WI38 (cell line): Measurements from ENCODE around the gene C19orf67.

ENCODE experiments used
- H3K4me3 ChIP-seq: 2 replicates; pipeline ENCODE4 v1.5.1; 2011; ENCODE audit warnings: low read depth, mild to moderate bottlenecking, control low read depth, low read length
- CTCF ChIP-seq: IDR thresholded peaks from 2 replicates; pipeline ENCODE4 v1.5.1; 2012; ENCODE audit warnings: low read depth, mild to moderate bottlenecking, control low read depth, low read length

The C19orf67 gene

DNA sequence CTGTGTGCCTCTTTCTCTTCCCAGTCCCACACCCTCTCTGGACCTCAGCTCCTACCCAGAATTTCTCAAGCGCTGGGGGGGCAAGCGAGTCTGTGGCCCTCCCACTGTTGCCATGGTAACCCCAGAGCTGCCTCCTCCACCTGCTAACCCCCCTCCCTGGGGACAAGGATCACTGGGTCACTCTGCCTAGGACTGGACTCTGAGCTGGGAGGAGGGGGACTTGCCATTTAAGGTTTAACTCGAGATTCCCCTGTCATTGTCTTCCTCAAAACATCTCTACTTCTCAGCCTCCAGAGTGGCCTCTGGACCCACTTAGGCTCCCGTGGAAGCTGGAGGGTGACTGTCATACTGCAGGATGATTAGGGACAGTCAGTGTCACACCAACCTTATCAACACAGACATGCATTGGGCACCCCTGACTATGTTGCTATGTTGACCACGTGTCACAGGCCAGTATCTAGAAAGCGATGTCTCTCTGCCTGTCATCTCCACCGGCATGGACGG lies 25.9 kb downstream of the C19orf67 start:
- TF ChIP-seq CTCF, result no peak
- no peak overlapping the region for H3K4me3 ChIP-seq

GRCh38 chr19:14059093-14059480 lies 26.5 kb downstream of the C19orf67 start:
- H3K4me3 ChIP-seq, result no peak overlapping the region

DNA sequence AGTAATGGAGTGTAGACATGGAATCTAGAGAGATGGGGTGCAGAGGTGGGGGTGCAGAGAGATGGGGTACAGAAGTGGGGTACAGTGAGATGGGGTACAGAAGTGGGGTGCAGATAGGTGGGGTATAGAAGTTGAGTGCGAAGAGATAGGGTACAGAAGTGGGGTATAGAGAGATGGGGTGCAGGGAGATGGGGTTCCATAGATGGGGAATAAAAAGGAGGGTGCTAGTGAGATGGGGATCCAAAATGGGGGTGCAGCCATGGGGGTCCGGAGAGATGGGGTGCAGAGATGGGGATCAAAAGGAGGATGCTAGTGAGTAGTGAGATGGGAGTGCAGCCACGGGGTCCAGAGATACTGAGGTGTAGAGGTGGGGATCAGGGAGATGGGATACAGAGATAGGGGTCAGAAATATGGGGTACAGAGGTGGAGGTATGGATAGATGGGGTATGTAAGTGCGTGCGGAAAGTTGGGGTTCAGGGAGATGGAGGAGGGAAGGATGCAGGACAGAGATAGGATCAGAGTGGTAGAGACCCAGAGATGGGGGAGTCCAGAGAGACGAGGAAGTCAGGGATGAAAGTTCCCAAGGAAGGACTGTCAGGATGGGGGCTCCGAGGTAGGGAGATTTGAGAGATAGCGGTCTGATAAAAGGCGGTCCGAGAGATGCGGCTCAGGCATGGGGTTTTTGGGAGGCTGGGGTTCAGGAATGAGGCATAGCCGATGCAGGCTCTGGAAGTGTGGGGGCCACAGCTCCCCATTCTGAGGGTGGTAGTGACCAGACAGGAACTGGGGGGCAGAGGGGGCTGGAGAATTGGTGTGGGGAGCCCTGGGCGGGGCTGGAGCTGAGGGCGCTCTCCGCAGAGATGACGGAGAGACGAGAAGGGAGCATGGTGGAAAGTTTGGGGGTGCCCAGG lies 27.1 kb downstream of the C19orf67 start:
- TF ChIP-seq CTCF, result no peak
- peak overlapping the region; percentile 27; the same call in 1 of the 2 replicates for H3K4me3 ChIP-seq

More at GRCh38 chr19:14059093-14059480, 26.5 kb downstream of the C19orf67 start:
- TF ChIP-seq CTCF, result peak; percentile 75

GRCh38 chr19:14056741-14057356 lies 28.7 kb downstream of the C19orf67 start:
- no peak overlapping the region for H3K4me3 ChIP-seq
- TF ChIP-seq CTCF, result no peak

GRCh38 chr19:14056069-14056666 lies 29.4 kb downstream of the C19orf67 start:
- TF ChIP-seq CTCF, result no peak
- no peak overlapping the region for H3K4me3 ChIP-seq

DNA sequence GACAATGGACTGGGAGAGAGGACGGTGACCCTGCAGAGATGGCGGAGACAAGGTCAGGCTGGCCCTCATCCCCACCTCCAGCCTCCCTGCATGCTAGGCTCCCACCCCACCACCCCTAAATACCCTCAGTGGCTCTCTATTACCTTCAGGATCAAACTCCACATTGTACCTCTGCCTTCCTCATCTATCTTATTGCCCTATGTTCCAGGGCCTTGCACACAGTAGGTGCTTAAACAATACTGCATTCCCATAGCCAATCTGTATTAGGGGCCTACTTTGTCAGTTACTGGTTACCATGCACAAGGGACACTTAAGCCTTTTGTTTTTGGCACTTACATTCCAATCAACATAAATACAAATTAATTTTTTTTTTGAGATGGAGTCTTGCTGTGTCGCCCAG lies 30.2 kb downstream of the C19orf67 start:
- TF ChIP-seq CTCF, result no peak

More for the DNA sequence above, 30.2 kb downstream of the C19orf67 start:
- H3K4me3 ChIP-seq, result no peak overlapping the region
